GM21515 (cell line): ENCODE results near the gene IFNGR2.
"Not testable (repeated sequence)": the region's sequence is repeated elsewhere in the genome, so short reads cannot be mapped to it uniquely, and the experiment has no call there.

Experiments
- ATAC-seq: cut with Tn5 transposase; IDR thresholded peaks from one replicate; pipeline ENCODE4 v1.9.1; 2021; ENCODE audit not compliant: unreplicated experiment

Gene IFNGR2, protein sequence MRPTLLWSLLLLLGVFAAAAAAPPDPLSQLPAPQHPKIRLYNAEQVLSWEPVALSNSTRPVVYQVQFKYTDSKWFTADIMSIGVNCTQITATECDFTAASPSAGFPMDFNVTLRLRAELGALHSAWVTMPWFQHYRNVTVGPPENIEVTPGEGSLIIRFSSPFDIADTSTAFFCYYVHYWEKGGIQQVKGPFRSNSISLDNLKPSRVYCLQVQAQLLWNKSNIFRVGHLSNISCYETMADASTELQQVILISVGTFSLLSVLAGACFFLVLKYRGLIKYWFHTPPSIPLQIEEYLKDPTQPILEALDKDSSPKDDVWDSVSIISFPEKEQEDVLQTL

DNA sequence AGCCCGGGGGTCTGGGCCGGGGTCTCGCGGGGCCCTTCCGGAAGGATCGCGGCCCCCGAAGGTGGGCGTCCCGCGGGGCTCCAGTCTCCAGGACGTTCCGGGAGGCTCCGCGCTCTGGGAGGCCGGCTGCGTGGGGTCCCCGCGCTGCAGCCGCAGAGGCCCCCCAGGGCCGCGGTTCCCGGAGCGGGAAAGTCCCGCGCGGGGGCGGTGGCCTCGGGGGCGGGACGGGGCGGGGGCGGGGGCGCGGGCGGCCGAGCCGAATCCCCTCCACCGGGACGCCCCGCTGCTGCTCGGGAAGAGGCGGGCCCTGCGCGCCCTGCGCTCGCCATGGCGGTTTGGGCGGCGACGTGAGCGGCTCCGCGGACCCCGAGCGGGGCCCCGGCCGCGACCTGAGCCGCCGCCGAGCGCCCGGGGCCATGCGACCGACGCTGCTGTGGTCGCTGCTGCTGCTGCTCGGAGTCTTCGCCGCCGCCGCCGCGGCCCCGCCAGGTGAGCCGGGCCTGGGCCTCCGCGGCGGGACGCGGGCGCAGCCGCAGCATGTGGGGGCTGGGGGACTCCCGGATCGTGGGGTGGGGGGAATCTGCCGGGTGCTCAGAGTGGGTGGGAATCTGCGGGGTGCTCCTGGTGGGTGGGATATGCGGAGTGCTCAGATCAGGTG lies at the start of gene IFNGR2:
Gene IFNGR2, plus strand, starts transcription at position 286 of the 658 bp plus-strand sequence. Its CDS starts 131 bp downstream, at position 417.
- ATAC-seq: peak; percentile 37

DNA sequence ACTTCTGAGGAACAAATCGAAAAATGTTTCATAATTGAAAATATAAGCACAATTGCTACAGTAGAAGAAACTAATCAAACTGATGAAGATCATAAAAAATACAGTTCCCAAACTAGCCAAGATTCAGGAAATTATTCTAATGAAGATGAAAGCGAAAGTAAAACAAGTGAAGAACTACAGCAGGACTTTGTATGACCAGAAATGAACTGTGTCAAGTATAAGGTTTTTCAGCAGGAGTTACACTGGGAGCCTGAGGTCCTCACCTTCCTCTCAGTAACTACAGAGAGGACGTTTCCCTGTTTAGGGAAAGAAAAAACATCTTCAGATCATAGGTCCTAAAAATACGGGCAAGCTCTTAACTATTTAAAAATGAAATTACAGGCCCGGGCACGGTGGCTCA lies 47.9 kb upstream of the IFNGR2 start:
- no peak for ATAC-seq

DNA sequence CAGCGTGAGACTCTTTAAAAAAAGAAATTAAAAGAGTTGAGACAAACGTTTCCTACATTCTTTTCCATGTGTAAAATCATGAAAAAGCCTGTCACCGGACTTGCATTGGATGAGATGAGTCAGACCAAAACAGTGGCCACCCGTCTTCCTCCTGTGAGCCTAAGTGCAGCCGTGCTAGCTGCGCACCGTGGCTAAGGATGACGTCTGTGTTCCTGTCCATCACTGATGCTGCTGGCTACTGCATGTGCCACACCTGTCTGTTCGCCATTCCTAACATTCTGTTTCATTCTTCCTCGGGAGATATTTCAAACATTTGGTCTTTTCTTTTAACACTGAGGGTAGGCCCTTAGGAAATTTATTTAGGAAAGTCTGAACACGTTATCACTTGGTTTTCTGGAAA lies 47.2 kb upstream of the IFNGR2 start:
- no peak for ATAC-seq

DNA sequence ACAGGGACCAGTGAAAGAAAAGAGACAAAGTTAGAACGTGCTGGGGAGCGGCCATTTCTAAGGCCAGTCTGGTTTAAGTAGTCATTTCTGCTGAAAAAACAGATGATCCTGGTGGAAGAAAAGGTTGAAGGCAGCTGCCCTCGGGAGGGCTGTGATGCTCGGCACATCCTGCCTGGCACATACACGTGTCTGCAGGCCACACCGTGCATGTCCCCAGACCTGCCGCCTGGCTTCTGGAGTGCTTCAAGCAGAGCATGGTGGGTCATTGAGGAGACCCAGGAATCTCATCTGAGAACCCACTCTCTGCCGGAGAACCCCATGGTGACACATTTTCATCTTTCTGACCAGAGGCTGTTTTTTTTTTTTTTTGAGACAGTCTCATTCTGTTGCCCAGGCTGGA lies 46.0 kb upstream of the IFNGR2 start:
- ATAC-seq: no peak

DNA sequence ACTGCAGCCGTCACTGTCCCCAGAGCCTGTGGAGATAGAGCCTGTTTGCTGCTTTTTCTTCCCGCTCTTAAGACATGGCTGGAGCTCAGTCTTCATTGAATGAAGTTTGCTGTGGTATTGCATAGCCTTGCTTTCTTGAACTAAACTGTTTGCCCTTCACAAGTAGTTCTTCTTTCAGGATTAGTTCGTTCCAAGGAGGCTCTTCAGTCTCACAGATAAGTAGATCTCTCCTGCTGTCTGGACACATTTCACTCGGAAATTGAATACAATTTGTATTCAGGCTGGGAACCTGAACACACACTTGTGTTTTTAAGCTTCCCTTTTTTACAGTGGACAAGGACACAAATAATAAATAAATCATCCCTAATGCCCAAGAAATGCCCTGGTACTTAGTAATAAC lies 43.8 kb upstream of the IFNGR2 start:
- ATAC-seq: no peak

DNA sequence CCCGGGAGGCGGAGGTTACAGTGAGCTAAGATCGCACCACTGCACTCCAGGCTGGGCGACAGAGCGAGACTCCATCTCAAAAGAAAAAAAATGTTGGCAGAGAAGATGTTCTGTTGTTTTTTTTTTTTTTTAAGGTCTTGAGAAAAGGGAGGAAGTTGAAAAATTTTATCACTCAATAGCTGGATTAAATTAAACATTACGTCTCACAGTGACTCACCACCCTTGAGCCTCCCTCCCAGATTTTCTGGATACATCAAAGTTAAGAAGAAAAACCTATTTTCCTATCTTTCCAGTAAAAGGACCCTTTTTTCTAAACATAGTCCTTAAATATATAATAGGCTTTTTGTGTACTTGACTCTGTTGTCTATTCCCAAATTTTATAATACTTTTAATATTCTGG lies 42.9 kb upstream of the IFNGR2 start:
- ATAC-seq: no peak

DNA sequence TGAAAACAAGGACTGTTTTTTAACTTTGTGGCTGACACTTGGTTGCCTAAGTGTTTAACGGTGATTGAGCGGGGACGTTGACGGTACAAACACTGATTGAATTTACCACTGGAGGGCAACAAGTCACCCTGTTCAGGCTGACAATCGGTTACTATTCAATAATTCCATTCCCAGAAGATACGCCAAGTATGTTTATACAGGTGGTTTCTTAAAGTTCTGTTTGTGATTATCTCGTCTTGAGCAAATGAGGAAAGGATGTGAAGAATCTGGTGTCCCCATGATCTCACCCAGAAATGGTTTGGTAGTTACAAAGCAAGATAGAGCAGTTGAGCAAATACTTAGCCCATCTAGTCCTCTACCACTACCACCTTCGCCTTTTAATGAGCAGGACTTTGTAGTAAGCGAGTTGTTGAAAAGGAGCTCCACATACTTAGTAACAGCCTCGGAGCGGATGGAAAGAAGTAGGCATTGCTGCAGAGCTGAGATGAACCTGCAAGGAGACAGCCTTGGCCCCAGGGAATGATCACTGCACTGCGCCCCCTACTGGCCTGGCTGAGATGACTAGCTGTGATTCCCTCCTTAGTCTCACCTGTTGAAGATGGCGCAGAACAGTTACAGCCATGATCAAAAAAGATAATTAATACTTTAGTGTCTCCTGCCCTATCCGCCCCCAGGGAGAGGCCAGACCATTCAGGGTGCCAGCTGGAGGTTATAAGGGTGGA lies 42.2 kb upstream of the IFNGR2 start:
- peak; percentile 62 for ATAC-seq

DNA sequence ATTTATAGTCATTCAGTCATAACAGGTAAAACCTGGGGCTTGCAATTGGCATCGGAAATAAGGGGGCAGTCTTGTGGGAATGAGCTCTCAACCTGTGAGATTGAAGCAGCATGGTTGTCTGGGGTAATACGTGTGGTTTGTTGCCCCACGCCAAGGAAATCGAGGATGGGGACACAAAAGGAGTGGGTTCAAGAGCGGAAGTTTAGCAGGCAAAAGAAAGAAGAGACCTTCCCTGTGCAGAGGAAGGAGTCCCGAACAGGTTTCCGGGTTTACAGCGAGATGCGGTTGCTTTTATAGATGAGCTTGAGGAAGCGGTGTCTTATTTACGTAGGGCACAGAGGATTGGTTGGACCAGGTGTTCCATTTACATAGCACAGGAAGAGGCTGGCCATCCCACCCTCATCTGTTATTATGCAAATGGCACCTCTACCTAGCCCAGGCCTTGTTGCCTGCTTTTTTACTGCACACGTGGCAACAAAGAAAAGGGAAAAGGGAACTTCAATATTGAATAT lies 41.1 kb upstream of the IFNGR2 start:
- no peak for ATAC-seq

DNA sequence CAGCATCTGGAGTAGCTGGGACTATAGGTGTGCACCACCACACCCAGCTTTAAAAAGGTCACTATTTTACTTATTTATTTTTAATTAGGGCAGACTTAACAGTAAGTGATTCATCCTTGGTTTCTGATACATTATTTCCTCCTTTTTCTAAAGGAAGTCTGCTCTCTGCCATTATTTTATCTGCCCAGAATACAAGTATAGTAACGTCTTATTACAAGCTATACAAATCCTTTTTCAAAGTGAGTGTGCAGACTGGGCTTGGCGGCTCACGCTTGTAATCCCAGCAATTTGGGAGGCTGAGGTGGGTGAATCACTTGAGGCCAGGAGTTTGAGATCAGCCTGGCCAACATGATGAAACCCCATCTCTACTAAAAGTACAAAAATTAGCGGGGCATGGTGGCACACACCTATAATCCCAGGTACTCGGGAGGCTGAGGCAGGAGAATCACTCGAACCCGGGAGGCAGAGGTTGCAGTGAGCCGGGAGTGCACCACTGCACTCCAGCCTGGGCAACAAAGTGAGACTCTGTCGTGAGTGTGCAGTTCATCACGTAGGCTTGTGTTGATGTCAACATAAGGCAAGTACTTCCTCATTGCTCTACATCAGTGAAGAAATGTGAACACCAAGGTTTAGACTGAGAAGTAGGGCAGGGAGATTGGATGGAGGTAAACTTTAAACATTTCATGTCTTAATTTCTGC lies 39.2 kb upstream of the IFNGR2 start:
- not testable (repeated sequence) for ATAC-seq

DNA sequence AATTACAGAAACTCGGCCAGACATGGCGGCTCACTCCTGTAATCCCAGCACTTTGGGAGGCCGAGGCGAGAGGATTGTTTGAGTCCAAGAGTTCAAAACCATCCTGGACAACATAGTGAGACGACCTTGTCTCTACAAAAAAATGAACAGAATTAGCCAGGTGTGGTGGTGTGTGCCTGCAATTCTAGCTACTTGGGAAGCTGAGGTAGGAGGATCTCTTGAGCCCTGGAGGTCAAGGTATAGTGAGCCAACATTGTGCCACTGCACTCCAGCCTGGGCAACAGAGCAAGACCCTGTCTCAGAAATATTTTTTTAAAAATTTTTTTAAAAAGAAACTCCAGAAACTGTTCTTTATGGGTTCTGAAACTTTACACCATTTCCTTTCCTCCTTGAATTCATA lies 38.4 kb upstream of the IFNGR2 start:
- no peak for ATAC-seq

DNA sequence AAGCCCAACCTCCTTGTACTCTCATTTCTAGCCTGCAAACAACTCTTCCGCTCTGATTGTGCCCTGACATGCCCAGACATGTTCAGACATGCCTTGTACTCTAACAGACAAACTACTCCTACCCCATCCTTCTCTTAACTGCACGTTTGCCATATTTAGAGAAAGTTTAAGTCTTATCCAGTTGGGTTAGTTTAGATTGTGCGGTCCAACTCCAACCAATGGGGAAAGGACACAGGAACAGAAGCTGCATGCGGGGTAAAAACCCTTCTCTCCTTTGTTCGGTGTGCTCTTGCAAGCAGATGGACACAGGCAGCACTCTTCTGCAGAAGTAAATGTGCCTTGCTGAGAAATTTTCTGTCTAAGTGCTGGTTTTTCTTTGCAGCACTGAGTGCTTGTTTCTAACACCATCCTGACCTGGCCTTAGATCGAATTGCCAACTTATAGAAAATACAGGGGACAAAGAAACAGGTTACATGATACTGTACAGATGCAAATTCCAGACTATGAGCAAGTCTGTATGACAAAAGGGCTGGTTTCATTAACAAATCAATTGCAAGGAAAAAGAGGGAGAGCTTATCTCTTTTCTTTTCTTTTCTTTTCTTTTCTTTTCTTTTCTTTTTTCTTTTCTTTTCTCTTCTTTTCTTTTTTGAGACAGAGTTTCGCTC lies 35.8 kb upstream of the IFNGR2 start:
- ATAC-seq: no peak

DNA sequence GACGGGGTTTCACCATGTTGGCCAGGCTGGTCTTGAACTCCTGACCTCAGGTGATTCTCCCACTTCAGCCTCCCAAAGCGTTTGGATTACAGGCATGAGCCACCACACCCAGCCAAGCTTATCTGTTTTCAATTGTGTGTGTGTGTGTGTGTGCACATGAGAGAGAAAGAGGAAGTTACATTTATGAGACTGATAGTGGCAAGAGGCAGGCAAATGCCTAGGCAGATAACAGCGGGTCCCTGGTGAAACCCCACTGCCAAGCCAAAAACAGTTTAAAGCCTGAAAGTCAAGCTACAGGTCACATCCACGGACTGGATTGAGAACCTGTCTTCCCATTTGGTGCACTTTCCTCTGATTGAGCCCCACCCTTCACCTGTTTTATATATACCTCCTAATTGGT lies 35.1 kb upstream of the IFNGR2 start:
- ATAC-seq: no peak

DNA sequence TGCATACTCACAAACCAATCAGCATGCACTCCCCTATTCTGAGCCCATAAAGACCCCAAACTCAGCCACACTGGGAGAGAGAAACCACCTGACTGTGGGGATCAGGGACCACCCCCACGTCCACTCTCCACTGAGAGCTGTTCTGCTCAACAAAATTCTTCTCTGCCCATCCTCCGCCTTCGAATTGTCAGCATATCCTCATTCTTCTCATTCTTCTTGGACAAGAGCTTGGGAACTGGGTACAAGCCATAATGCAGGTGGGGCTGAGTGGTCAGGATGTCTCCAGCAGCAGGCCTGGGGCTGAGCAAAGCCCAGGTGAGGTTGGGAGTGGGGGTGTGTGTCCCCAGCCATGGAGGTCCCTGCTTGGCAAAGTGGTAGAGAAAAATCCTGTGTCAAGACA lies 34.6 kb upstream of the IFNGR2 start:
- ATAC-seq: no peak

DNA sequence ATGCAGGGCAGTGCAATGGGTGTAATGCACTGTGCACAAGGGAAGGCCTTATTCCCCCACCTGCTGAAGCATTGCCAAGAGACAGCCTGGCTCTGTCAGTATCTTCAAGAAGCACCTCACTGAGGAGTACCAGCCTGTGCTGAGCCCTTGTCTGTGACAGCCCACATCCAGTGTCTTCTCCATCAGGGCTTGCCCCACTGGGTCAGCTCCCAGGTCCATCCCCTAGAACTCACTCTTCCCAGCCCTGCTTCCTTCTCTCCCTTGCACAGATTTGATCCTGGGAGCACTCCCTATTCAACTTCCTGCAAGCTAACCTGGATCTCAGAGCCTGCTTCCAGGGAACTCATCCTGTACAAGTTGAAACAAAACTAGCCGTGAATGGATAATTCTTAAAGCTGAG lies 33.6 kb upstream of the IFNGR2 start:
- ATAC-seq: no peak

DNA sequence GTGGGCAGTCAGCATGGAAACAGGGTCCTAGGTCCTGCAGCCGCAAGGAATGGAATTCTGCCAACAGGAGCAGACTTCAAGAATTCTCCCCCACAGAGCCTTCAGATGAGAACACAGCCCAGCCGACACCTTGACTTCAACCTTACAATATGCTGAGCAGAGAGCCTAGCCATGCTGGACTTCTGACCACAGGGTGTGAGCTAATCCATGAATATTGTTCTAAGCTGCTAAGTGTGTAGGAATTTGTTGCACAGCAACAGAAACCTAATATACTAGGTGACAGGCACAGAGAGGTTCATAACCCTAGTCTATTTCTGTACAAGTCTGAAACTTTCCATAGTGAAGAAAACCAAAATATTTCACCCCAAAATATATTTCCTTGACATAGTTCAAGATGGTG lies 32.9 kb upstream of the IFNGR2 start:
- ATAC-seq: no peak

DNA sequence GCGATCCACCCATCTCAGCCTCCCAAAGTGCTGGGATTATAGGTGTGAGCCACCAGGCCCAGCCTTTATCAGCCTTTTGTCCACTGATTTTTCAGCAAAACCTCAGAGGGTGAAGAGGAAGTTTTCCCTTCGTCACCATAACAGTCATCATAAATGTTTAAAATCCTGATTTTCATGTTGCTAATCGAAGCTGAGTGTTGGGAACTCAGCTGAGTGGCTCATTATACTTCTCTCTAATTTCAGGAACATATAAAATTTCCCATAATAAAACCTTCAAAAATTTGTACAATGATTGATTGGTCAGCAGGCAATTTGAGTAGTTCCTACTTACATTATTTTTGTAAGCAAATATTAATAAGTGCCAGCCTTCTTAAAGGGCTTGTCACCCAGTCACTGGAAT lies 31.8 kb upstream of the IFNGR2 start:
- ATAC-seq: no peak

DNA sequence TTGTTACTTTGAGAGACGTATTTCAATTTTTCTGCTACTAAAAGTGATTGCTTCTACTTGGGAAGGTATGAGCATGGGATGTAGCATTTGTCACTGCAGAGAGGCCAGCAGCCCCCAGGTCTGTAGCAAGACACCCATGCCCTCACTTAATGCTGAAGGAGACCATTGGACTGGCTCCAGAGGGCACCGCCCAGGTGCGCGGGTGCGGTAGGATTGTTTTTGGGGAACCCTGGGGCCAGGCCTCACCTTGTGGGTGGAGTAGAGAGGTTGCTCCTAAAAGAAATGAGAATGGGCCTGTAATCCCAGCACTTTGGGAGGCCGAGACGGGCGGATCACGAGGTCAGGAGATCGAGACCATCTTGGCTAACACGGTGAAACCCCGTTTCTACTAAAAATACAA lies 30.6 kb upstream of the IFNGR2 start:
- ATAC-seq: no peak

DNA sequence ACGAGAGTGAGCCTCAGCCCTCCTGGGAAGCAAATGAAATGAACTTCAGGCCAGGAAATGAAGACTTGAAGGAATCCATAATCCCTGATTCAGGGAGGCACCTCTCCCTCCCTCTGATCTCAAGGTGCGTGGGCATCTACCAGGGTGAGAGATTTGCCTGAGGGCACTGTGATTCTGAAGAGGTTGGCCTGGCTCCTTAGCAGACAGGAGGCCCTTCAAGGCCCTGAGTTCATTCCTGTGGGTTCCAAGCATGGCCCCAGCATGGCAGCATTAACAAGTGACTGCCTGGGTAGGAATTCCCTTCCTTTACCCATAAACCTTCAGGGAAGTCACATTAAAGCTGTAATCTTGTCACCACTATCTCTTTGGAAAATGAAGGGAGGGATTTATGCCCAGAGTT lies 29.8 kb upstream of the IFNGR2 start:
- no peak for ATAC-seq

DNA sequence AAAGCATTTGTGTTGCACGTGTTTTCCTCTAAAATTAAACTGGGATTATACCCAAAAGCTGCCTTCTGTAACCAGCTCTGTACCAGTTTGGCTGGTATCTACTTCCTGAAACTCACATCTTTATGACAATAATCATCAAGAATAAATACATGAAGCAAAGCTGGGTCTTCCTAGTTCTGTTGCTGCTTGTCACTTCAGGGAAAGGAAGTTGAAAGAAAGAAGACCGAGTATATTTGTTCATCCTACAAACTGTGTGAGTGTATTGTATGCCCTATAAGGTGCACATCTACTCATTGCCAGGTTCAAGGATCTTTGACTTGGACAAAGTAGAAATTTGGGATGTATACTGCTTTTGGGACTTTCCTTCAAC lies 29.1 kb upstream of the IFNGR2 start:
- ATAC-seq: no peak

DNA sequence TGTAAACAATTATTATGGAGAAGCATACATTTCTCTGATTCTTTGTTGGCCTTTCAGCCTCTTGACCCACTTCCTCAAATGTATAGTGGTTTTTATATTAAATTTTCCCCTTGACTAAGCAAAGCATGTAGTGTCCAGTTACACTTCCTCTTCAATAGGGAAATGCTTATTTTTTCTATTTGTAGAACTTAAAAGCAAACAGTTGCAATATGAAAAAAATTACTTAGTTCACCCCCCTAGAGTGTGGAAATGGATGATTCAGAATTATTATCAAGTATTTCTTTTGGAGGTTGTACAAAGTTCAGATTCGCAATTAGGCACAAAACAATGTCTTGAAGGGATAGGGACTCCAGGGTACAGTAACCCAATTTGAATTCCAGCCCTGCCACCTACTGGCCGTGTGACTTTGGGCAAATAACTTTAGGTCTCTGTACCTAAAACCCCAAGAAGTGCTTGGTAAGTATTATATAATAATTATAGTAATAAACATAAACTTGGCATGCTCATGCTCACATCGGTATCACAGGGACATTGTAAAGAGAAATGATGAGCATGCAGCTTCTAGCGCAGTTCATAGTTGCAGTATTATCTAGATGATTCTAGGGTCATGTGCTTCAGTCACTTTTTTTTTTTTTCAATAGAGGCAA lies 28.6 kb upstream of the IFNGR2 start:
- ATAC-seq: no peak
